Stimulated activated naive CD8-positive, alpha-beta T cell treated with anti-CD3 and anti-CD28 coated beads, Interleukin-15, Interleukin-2, amounts not matched to agents 100 ng/mL and 50 ng/mL, for 24 hours (primary cell): Measurements from ENCODE around the gene ADCY3.

Source experiments
- H3K27ac Mint-ChIP-seq: one replicate; pipeline ENCODE4 v1.8.0; 2021; ENCODE audit warnings: mild to moderate bottlenecking, mixed read lengths
- H3K27me3 Mint-ChIP-seq: one replicate; pipeline ENCODE4 v1.8.0; 2021; ENCODE audit warnings: mixed read lengths
- H3K36me3 Mint-ChIP-seq: one replicate; pipeline ENCODE4 v1.8.0; 2021; ENCODE audit warnings: low read depth, mixed read lengths
- H3K4me1 Mint-ChIP-seq: one replicate; pipeline ENCODE4 v1.8.0; 2021; ENCODE audit warnings: low read depth, mixed read lengths
- H3K4me3 Mint-ChIP-seq: one replicate; pipeline ENCODE4 v1.8.0; 2021; ENCODE audit warnings: mild to moderate bottlenecking, mixed read lengths
- H3K9me3 Mint-ChIP-seq: one replicate; pipeline ENCODE4 v1.8.0; 2021; ENCODE audit warnings: mixed read lengths

ADCY3 gene

GRCh38 chr2:24883946-24884345 lies 36.1 kb downstream of the ADCY3 start:
- Mint-ChIP-seq H3K9me3 (no peaks in the 10 kb centered on the region), H3K4me3 (no peak overlapping the region), H3K27ac (peak overlapping the region; percentile 38), H3K36me3 (peaks cover 28% of the 10 kb centered on the region), H3K4me1 (peaks cover 20% of the 10 kb centered on the region), H3K27me3 (no peaks in the 10 kb centered on the region)

- H3K4me1 Mint-ChIP-seq = peaks cover 10% of the 10 kb centered on the region
These were observed 38.4 kb downstream of the ADCY3 start for GRCh38 chr2:24881623-24882022.

GRCh38 chr2:24881158-24881557 lies 38.9 kb downstream of the ADCY3 start:
- H3K27ac Mint-ChIP-seq = no peak overlapping the region
- no peaks in the 10 kb centered on the region for H3K9me3 Mint-ChIP-seq
- H3K27me3 Mint-ChIP-seq = no peaks in the 10 kb centered on the region
- peaks cover 6% of the 10 kb centered on the region for H3K4me1 Mint-ChIP-seq
- H3K4me3 Mint-ChIP-seq = no peak overlapping the region
- peaks cover 13% of the 10 kb centered on the region for H3K36me3 Mint-ChIP-seq

More at GRCh38 chr2:24881623-24882022, 38.4 kb downstream of the ADCY3 start:
- no peak overlapping the region for H3K4me3 Mint-ChIP-seq
- no peaks in the 10 kb centered on the region for H3K27me3 Mint-ChIP-seq
- no peaks in the 10 kb centered on the region for H3K9me3 Mint-ChIP-seq
- H3K36me3 Mint-ChIP-seq = peaks cover 18% of the 10 kb centered on the region
- no peak overlapping the region for H3K27ac Mint-ChIP-seq

- no peaks in the 10 kb centered on the region for H3K9me3 Mint-ChIP-seq
- H3K4me1 Mint-ChIP-seq = no peaks in the 10 kb centered on the region
These were observed 41.7 kb downstream of the ADCY3 start for GRCh38 chr2:24878341-24878740.

GRCh38 chr2:24877646-24878045 lies 42.4 kb downstream of the ADCY3 start:
- Mint-ChIP-seq H3K4me3 (no peak overlapping the region), H3K36me3 (peaks cover 9% of the 10 kb centered on the region), H3K4me1 (no peaks in the 10 kb centered on the region), H3K27ac (no peak overlapping the region), H3K27me3 (no peaks in the 10 kb centered on the region), H3K9me3 (no peaks in the 10 kb centered on the region)

More at GRCh38 chr2:24878341-24878740, 41.7 kb downstream of the ADCY3 start:
- H3K36me3 Mint-ChIP-seq = peaks cover 9% of the 10 kb centered on the region
- H3K27me3 Mint-ChIP-seq = no peaks in the 10 kb centered on the region
- H3K27ac Mint-ChIP-seq = no peak overlapping the region
- H3K4me3 Mint-ChIP-seq = no peak overlapping the region

- no peak overlapping the region for H3K4me3 Mint-ChIP-seq
These were observed 43.0 kb downstream of the ADCY3 start for GRCh38 chr2:24877067-24877466.

GRCh38 chr2:24875901-24876300 lies 44.1 kb downstream of the ADCY3 start:
- H3K27me3 Mint-ChIP-seq = no peaks in the 10 kb centered on the region
- H3K36me3 Mint-ChIP-seq = peaks cover 3% of the 10 kb centered on the region
- no peak overlapping the region for H3K4me3 Mint-ChIP-seq
- no peak overlapping the region for H3K27ac Mint-ChIP-seq
- H3K9me3 Mint-ChIP-seq = no peaks in the 10 kb centered on the region
- H3K4me1 Mint-ChIP-seq = no peaks in the 10 kb centered on the region

More at GRCh38 chr2:24877067-24877466, 43.0 kb downstream of the ADCY3 start:
- Mint-ChIP-seq H3K27ac (no peak overlapping the region), H3K4me1 (no peaks in the 10 kb centered on the region), H3K27me3 (no peaks in the 10 kb centered on the region), H3K36me3 (peaks cover 4% of the 10 kb centered on the region), H3K9me3 (no peaks in the 10 kb centered on the region)

- H3K27ac Mint-ChIP-seq = no peak overlapping the region
- peaks cover 9% of the 10 kb centered on the region for H3K36me3 Mint-ChIP-seq
- H3K4me3 Mint-ChIP-seq = no peak overlapping the region
- no peaks in the 10 kb centered on the region for H3K27me3 Mint-ChIP-seq
- H3K9me3 Mint-ChIP-seq = no peaks in the 10 kb centered on the region
- no peaks in the 10 kb centered on the region for H3K4me1 Mint-ChIP-seq
These were observed 44.8 kb downstream of the ADCY3 start for GRCh38 chr2:24875272-24875671.

- Mint-ChIP-seq H3K4me3 (no peak overlapping the region), H3K9me3 (no peaks in the 10 kb centered on the region), H3K27ac (peak overlapping the region; percentile 21), H3K36me3 (peaks cover 13% of the 10 kb centered on the region), H3K27me3 (no peaks in the 10 kb centered on the region), H3K4me1 (no peaks in the 10 kb centered on the region)
These were observed 46.0 kb downstream of the ADCY3 start for GRCh38 chr2:24874035-24874434.

GRCh38 chr2:24873619-24874018 lies 46.4 kb downstream of the ADCY3 start:
- H3K4me3 Mint-ChIP-seq = no peak overlapping the region
- no peaks in the 10 kb centered on the region for H3K9me3 Mint-ChIP-seq
- peaks cover 13% of the 10 kb centered on the region for H3K36me3 Mint-ChIP-seq
- H3K4me1 Mint-ChIP-seq = no peaks in the 10 kb centered on the region
- H3K27me3 Mint-ChIP-seq = no peaks in the 10 kb centered on the region
- peak overlapping the region; percentile 21 for H3K27ac Mint-ChIP-seq

GRCh38 chr2:24872344-24873115 lies 47.5 kb downstream of the ADCY3 start:
- H3K36me3 Mint-ChIP-seq = peaks cover 23% of the 10 kb centered on the region
- H3K27ac Mint-ChIP-seq = no peak overlapping the region
- no peak overlapping the region for H3K4me3 Mint-ChIP-seq
- no peaks in the 10 kb centered on the region for H3K9me3 Mint-ChIP-seq
- H3K4me1 Mint-ChIP-seq = no peaks in the 10 kb centered on the region
- H3K27me3 Mint-ChIP-seq = no peaks in the 10 kb centered on the region

- Mint-ChIP-seq H3K4me3 (no peak overlapping the region), H3K27ac (no peak overlapping the region), H3K9me3 (no peaks in the 10 kb centered on the region), H3K4me1 (no peaks in the 10 kb centered on the region), H3K27me3 (no peaks in the 10 kb centered on the region), H3K36me3 (peaks cover 27% of the 10 kb centered on the region)
These were observed 48.1 kb downstream of the ADCY3 start for GRCh38 chr2:24871852-24872333.

GRCh38 chr2:24870891-24871705 lies 48.9 kb downstream of the ADCY3 start:
- Mint-ChIP-seq H3K4me3 (no peak overlapping the region), H3K9me3 (no peaks in the 10 kb centered on the region), H3K27me3 (no peaks in the 10 kb centered on the region), H3K27ac (no peak overlapping the region), H3K36me3 (peaks cover 31% of the 10 kb centered on the region), H3K4me1 (no peaks in the 10 kb centered on the region)

GRCh38 chr2:24870440-24870839 lies 49.6 kb downstream of the ADCY3 start:
- H3K27me3 Mint-ChIP-seq = no peaks in the 10 kb centered on the region
- no peaks in the 10 kb centered on the region for H3K9me3 Mint-ChIP-seq
- peaks cover 36% of the 10 kb centered on the region for H3K36me3 Mint-ChIP-seq
- no peak overlapping the region for H3K27ac Mint-ChIP-seq
- no peak overlapping the region for H3K4me3 Mint-ChIP-seq
- no peaks in the 10 kb centered on the region for H3K4me1 Mint-ChIP-seq

- Mint-ChIP-seq H3K4me1 (no peaks in the 10 kb centered on the region), H3K27me3 (no peaks in the 10 kb centered on the region), H3K27ac (no peak overlapping the region), H3K9me3 (no peaks in the 10 kb centered on the region), H3K36me3 (peaks cover 41% of the 10 kb centered on the region), H3K4me3 (no peak overlapping the region)
These were observed 53.1 kb downstream of the ADCY3 start for GRCh38 chr2:24866946-24867345.
